Mammary epithelial cell (primary cell): ENCODE data around the gene ZNF273.

Experiments
- EZH2 ChIP-seq: IDR thresholded peaks from 2 replicates; pipeline ENCODE4 v1.6.1; 2012; ENCODE audit warnings: low read length, inconsistent platforms, borderline replicate concordance
- TF ChIP-seq, protein P1 (sequence below), 2 donors: IDR thresholded peaks in 1 of 2; conservative IDR thresholded peaks in 1 of 2; 2 replicates each; pipeline ENCODE4 v1.5.1; 2011 to 2012; ENCODE audit warnings: inconsistent platforms in 2 of 2, low read length in 2 of 2, mild to moderate bottlenecking in 2 of 2, control low read depth in 1 of 2, low read depth in 1 of 2; ENCODE audit not compliant: insufficient read depth in 1 of 2; ENCODE audit errors: extremely low read depth in 1 of 2

DNA sequence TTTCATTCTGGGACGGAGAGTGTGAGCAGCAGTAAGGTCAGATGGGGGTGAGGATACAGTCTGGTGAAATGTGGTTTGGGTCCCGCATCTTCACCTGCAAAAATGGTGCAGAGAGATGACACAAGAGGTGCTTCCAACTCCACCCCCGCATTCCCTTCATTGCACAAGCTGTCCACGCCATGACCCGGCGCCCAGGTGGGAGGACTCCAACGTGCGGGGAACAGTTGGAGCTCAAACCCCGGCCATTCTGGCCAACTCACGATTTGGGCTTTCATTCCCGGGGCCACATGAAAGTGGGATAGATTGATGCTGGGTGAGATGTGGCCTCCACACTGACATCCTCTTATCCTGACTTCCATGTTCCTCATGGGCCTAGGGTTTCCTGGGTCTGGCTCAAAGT lies 34.6 kb upstream of the ZNF273 start:
- TF ChIP-seq, protein P1, sequence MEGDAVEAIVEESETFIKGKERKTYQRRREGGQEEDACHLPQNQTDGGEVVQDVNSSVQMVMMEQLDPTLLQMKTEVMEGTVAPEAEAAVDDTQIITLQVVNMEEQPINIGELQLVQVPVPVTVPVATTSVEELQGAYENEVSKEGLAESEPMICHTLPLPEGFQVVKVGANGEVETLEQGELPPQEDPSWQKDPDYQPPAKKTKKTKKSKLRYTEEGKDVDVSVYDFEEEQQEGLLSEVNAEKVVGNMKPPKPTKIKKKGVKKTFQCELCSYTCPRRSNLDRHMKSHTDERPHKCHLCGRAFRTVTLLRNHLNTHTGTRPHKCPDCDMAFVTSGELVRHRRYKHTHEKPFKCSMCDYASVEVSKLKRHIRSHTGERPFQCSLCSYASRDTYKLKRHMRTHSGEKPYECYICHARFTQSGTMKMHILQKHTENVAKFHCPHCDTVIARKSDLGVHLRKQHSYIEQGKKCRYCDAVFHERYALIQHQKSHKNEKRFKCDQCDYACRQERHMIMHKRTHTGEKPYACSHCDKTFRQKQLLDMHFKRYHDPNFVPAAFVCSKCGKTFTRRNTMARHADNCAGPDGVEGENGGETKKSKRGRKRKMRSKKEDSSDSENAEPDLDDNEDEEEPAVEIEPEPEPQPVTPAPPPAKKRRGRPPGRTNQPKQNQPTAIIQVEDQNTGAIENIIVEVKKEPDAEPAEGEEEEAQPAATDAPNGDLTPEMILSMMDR (conservative IDR thresholded peaks at IDR 0.05 in 1 of 2, IDR thresholded peaks at IDR 0.05 in 1 of 2; ENCODE audit: extremely low read depth in 1 of 2, insufficient read depth in 1 of 2, low read depth in 1 of 2, low read length in 2 of 2) = no peak
- TF ChIP-seq EZH2 = no peak
